GM19372 (cell line): ENCODE results near the gene SLC16A3.

Experiments used
- ATAC-seq: cut with Tn5 transposase; IDR thresholded peaks from one replicate; pipeline ENCODE4 v1.9.1; 2021; ENCODE audit warnings: mild to moderate bottlenecking, low read depth, moderate library complexity; ENCODE audit not compliant: unreplicated experiment

SLC16A3 gene

GRCh38 chr17:82221341-82221902 lies 7.4 kb upstream of the SLC16A3 start:
- ATAC-seq: no peak

GRCh38 chr17:82222816-82223215 lies 6.0 kb upstream of the SLC16A3 start:
- ATAC-seq: no peak

- ATAC-seq: no peak
These were observed 5.3 kb upstream of the SLC16A3 start for GRCh38 chr17:82223517-82223916.

- no peak for ATAC-seq
These were observed 4.2 kb upstream of the SLC16A3 start for GRCh38 chr17:82224666-82225065.

GRCh38 chr17:82225368-82226029 lies 3.3 kb upstream of the SLC16A3 start:
- no peak for ATAC-seq

- ATAC-seq: no peak
These were observed 2.6 kb upstream of the SLC16A3 start for GRCh38 chr17:82226146-82226808.

- ATAC-seq: no peak
These were observed 1.8 kb upstream of the SLC16A3 start for GRCh38 chr17:82226809-82227628.

GRCh38 chr17:82227629-82228277 lies 1.1 kb upstream of the SLC16A3 start:
- no peak for ATAC-seq

- peak; percentile 15 for ATAC-seq
These were observed 482 bp upstream of the SLC16A3 start for GRCh38 chr17:82228278-82228841.

- ATAC-seq: no peak
These were observed 1.1 kb downstream of the SLC16A3 start for GRCh38 chr17:82229698-82230608.

GRCh38 chr17:82230609-82231311 lies 1.9 kb downstream of the SLC16A3 start:
- peak; percentile 35 for ATAC-seq

- no peak for ATAC-seq
These were observed 2.4 kb downstream of the SLC16A3 start for GRCh38 chr17:82231312-82231561.

GRCh38 chr17:82231562-82232321 lies 2.9 kb downstream of the SLC16A3 start:
- no peak for ATAC-seq

- no peak for ATAC-seq
These were observed 3.5 kb downstream of the SLC16A3 start for GRCh38 chr17:82232322-82232820.

GRCh38 chr17:82232876-82233785 lies 4.3 kb downstream of the SLC16A3 start:
- no peak for ATAC-seq

- ATAC-seq: no peak
These were observed 5.6 kb downstream of the SLC16A3 start for GRCh38 chr17:82234211-82235055.
